ENCODE data around the gene REPS1. TPM values are rescaled to one million over a fixed set of nuclear protein-coding genes. Genes with fewer than 3 reads are reported as not detected.

Gene REPS1
- total and polyA plus RNA-seq, 2 of the 13 experiments (the other 11 are each of a cell fraction or from before 2014, with no cell fraction given), result 36.4 to 38.3 TPM

GRCh38 chr6:138865480-138866109 is 122.5 kb downstream of the REPS1 start:
- Histone ChIP-seq H4K20me1 (ENCODE audit: insufficient read depth, low read length) (no peaks in the 10 kb centered on the region), H2AFZ (ENCODE audit: low read length) (no peak overlapping the region), H3K9me3 (ENCODE audit: low read length) (no peaks in the 10 kb centered on the region), H3K27ac (ENCODE audit: extremely low read length, insufficient read depth, low read length) (no peak overlapping the region), H3K4me1 (ENCODE audit: insufficient read depth, low read length) (no peaks in the 10 kb centered on the region), H3K4me2 (ENCODE audit: low read depth, low read length) (no peak overlapping the region), H3K27me3 (ENCODE audit: control insufficient read depth in 1 of 2, insufficient read depth in 2 of 2, low read length in 2 of 2) (peaks cover 0 to 1% of the 10 kb centered on the region in 2 experiments; a peak in 3 of 5 replicates), H3K36me3 (replicated peaks in 1 of 2; ENCODE audit: control insufficient read depth in 1 of 2, insufficient read depth in 2 of 2, low read length in 2 of 2) (no peaks in the 10 kb centered on the region), H3K9ac (ENCODE audit: insufficient read depth, low read depth, low read length) (no peak overlapping the region), H3K4me3 (replicated peaks in 1 of 3; ENCODE audit: insufficient read depth in 1 of 3, low read depth in 2 of 3, low read length in 3 of 3) (no peak overlapping the region), H3K79me2 (ENCODE audit: insufficient read depth, low read length) (no peaks in the 10 kb centered on the region)
- 45% methylated on average over 6 of the region's 6 CpGs for WGBS (ENCODE audit: low lambda C conversion rate)
- TF ChIP-seq ZNF616 (CRISPR knock-in tag; IDR thresholded peaks at IDR 0.05; ENCODE audit: low read depth) (no peak), ZNF350 (CRISPR knock-in tag; IDR thresholded peaks at IDR 0.05; ENCODE audit: borderline replicate concordance, low read depth) (no peak)
- DNase-seq (ENCODE audit: low spot score) (no peak), ATAC-seq (no peak), FAIRE-seq (no peak)
- intact Hi-C loops (cut with micrococcal nuclease; ENCODE audit: unreplicated experiment) (no loop called here), in situ Hi-C loops (cut with HindIII; ENCODE audit: extremely low pct_ligation_motif_present, low pct_unique_long_range_greater_than_20kb) (no loop called here)
- ChIA-PET POLR2A (no interaction called here), CTCF (ENCODE audit: low intra/inter-chr PET ratio, low total read pairs) (no interaction called here)
- no TSS peak for BruUV-seq (replicated peaks)

DNA sequence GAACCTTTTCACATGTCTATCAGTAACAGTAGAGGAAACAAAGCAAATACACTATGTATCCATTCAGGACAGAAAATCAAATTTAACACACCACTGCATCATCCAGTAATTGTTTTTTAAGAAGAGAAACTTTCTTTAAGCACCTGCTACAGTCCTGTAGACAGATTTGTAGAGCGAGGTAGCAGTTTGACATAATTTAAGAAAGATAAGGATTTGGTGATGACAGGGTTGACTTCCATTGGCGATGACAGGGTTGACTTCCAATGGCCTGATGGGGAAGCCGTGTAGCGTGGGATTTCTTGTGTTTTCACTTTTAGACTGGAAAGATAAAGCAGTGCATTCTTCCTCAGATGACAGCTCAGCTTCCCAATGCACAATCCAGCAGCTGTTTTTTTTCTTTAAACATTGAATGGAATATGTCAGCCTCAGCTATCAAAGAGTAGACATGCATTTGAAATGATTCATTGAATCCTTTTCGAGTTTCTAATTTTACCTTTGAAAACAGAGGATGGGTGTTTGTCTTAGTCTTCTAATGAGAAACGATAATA is 123.6 kb downstream of the REPS1 start:
- no peaks in the 10 kb centered on the region for H3K36me3 ChIP-seq (replicated peaks in 1 of 2; ENCODE audit: control insufficient read depth in 1 of 2, insufficient read depth in 2 of 2, low read length in 2 of 2)
- CTCF ChIA-PET (ENCODE audit: low intra/inter-chr PET ratio, low total read pairs), result no interaction called here
- no peaks in the 10 kb centered on the region for H4K20me1 ChIP-seq (ENCODE audit: insufficient read depth, low read length)
- no peaks in the 10 kb centered on the region for H3K9me3 ChIP-seq (ENCODE audit: low read length)
- DNase-seq (ENCODE audit: low spot score) (no peak), ATAC-seq (no peak), FAIRE-seq (no peak)
- no peak overlapping the region for H3K4me3 ChIP-seq (replicated peaks in 1 of 3; ENCODE audit: insufficient read depth in 1 of 3, low read depth in 2 of 3, low read length in 3 of 3)
- POLR2A ChIA-PET, result no interaction called here
- no peak overlapping the region for H2AFZ ChIP-seq (ENCODE audit: low read length)
- no peaks in the 10 kb centered on the region for H3K79me2 ChIP-seq (ENCODE audit: insufficient read depth, low read length)
- WGBS (ENCODE audit: low lambda C conversion rate), result 18% methylated on average over 6 of the region's 6 CpGs
- no TSS peak for BruUV-seq (replicated peaks)
- peaks cover 0 to 1% of the 10 kb centered on the region in 2 experiments; a peak in 2 of 5 replicates for H3K27me3 ChIP-seq (ENCODE audit: control insufficient read depth in 1 of 2, insufficient read depth in 2 of 2, low read length in 2 of 2)
- no peaks in the 10 kb centered on the region for H3K4me1 ChIP-seq (ENCODE audit: insufficient read depth, low read length)
- H3K9ac ChIP-seq (ENCODE audit: insufficient read depth, low read depth, low read length), result no peak overlapping the region
- no peak overlapping the region for H3K4me2 ChIP-seq (ENCODE audit: low read depth, low read length)
- no peak overlapping the region for H3K27ac ChIP-seq (ENCODE audit: extremely low read length, insufficient read depth, low read length)
- in situ Hi-C loops (cut with HindIII; ENCODE audit: extremely low pct_ligation_motif_present, low pct_unique_long_range_greater_than_20kb), result no loop called here
- intact Hi-C loops (cut with micrococcal nuclease; ENCODE audit: unreplicated experiment), result no loop called here
- TF ChIP-seq GTF3A (CRISPR knock-in tag; conservative IDR thresholded peaks at IDR 0.05) (no peak), SOX5 (CRISPR knock-in tag; IDR thresholded peaks at IDR 0.05; ENCODE audit: borderline replicate concordance) (no peak), ATM (IDR thresholded peaks at IDR 0.05; ENCODE audit: borderline replicate concordance) (no peak), ZNF354B (CRISPR knock-in tag; IDR thresholded peaks at IDR 0.05) (no peak), SMC3 (IDR thresholded peaks at IDR 0.05; ENCODE audit: low read length) (no peak), JUNB (CRISPR knock-in tag; IDR thresholded peaks at IDR 0.05; ENCODE audit: borderline replicate concordance) (no peak), ELF4 (CRISPR knock-in tag; IDR thresholded peaks at IDR 0.05; ENCODE audit: borderline replicate concordance) (no peak), ZNF276 (CRISPR knock-in tag; IDR thresholded peaks at IDR 0.05; ENCODE audit: low read depth) (no peak), PLRG1 (conservative IDR thresholded peaks at IDR 0.05) (no peak), ZFP36L1 (CRISPR knock-in tag; IDR thresholded peaks at IDR 0.05) (no peak)
- TF ChIP-seq, protein P1, sequence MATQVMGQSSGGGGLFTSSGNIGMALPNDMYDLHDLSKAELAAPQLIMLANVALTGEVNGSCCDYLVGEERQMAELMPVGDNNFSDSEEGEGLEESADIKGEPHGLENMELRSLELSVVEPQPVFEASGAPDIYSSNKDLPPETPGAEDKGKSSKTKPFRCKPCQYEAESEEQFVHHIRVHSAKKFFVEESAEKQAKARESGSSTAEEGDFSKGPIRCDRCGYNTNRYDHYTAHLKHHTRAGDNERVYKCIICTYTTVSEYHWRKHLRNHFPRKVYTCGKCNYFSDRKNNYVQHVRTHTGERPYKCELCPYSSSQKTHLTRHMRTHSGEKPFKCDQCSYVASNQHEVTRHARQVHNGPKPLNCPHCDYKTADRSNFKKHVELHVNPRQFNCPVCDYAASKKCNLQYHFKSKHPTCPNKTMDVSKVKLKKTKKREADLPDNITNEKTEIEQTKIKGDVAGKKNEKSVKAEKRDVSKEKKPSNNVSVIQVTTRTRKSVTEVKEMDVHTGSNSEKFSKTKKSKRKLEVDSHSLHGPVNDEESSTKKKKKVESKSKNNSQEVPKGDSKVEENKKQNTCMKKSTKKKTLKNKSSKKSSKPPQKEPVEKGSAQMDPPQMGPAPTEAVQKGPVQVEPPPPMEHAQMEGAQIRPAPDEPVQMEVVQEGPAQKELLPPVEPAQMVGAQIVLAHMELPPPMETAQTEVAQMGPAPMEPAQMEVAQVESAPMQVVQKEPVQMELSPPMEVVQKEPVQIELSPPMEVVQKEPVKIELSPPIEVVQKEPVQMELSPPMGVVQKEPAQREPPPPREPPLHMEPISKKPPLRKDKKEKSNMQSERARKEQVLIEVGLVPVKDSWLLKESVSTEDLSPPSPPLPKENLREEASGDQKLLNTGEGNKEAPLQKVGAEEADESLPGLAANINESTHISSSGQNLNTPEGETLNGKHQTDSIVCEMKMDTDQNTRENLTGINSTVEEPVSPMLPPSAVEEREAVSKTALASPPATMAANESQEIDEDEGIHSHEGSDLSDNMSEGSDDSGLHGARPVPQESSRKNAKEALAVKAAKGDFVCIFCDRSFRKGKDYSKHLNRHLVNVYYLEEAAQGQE (IDR thresholded peaks at IDR 0.05; ENCODE audit: borderline replicate concordance in 1 of 2, low read depth in 1 of 2, low read length in 2 of 2), result no peak
